SU-DHL-6 (cell line): Measurements from ENCODE around the gene SIL1.

ENCODE experiments used
- EZH2phosphoT487 ChIP-seq: fragments of 200-600 bp; sonication (generic), shearing (Covaris generic); conservative IDR thresholded peaks from 2 replicates; pipeline ENCODE4 v1.6.1; 2018; ENCODE audit warnings: mild to moderate bottlenecking, antibody characterized with exemption, low read length, moderate library complexity, mixed read lengths
- TF ChIP-seq, protein P1 (sequence below): fragments of 200-600 bp; sonication (generic); IDR thresholded peaks from one replicate; pipeline ENCODE4 v1.5.1; 2017; ENCODE audit warnings: antibody characterized with exemption, mild to moderate bottlenecking, low read length, moderate library complexity; ENCODE audit not compliant: insufficient read depth, poor library complexity, severe bottlenecking

DNA sequence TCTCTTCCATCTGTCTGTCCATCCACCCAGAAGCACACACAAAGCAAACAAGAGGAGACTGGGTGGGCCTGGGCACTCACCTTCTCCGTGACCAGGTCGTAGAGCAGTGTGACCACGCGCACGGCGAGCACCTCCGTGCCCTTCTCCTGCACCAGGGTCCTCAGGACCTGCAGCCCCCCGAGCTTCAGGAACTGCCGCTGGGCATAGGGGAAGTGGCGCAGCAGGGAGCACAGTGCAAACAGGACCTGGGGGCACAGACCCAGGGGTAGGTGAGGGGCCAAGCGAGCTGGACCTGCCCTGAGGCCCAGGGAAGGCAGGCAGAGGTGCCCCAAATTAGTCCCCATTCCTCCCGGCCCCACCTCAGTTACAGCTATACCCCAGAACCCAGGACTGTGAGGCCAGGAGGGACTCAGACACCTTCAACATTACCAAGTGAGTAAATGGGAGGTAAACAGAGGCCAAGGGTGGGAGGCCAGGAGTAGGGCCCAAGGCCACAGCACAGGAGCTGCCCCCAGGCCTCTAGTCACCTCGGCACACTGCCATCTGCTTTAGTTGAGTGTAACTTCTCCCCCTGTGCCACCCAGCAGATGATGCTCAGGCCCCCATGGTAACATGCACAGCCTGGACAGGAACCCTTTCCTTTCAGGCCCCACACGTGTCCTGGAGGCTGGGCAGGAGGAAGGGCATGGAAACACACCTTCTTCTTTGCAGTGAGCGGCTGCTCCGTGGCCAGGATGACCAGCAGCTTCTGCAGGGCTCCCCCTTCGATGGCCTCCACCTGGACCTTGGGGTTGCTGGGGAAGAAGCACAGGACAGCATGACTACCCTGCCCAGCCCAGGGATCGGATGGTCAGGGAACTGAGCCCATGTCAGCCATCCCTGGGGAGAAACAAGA, 246.8 kb downstream of the SIL1 start:
- TF ChIP-seq, protein P1, sequence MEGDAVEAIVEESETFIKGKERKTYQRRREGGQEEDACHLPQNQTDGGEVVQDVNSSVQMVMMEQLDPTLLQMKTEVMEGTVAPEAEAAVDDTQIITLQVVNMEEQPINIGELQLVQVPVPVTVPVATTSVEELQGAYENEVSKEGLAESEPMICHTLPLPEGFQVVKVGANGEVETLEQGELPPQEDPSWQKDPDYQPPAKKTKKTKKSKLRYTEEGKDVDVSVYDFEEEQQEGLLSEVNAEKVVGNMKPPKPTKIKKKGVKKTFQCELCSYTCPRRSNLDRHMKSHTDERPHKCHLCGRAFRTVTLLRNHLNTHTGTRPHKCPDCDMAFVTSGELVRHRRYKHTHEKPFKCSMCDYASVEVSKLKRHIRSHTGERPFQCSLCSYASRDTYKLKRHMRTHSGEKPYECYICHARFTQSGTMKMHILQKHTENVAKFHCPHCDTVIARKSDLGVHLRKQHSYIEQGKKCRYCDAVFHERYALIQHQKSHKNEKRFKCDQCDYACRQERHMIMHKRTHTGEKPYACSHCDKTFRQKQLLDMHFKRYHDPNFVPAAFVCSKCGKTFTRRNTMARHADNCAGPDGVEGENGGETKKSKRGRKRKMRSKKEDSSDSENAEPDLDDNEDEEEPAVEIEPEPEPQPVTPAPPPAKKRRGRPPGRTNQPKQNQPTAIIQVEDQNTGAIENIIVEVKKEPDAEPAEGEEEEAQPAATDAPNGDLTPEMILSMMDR, result no peak
- TF ChIP-seq EZH2phosphoT487, result no peak
